OCI-LY7 (cell line): ENCODE measurements around the gene IPO13.

ENCODE experiments used
- EZH2phosphoT487 ChIP-seq: fragments of 200-600 bp; sonication (generic); IDR thresholded peaks from 2 replicates; pipeline ENCODE4 v1.6.1; 2018; ENCODE audit warnings: low read depth, borderline replicate concordance, mild to moderate bottlenecking, mixed run types, antibody characterized with exemption, low read length, moderate library complexity, mixed read lengths
- TF ChIP-seq, protein P1 (sequence below): fragments of 200-600 bp; sonication (generic); conservative IDR thresholded peaks from 2 replicates; pipeline ENCODE4 v1.5.1; 2014; ENCODE audit warnings: mild to moderate bottlenecking, antibody characterized with exemption, low read length, moderate library complexity, mixed read lengths

DNA sequence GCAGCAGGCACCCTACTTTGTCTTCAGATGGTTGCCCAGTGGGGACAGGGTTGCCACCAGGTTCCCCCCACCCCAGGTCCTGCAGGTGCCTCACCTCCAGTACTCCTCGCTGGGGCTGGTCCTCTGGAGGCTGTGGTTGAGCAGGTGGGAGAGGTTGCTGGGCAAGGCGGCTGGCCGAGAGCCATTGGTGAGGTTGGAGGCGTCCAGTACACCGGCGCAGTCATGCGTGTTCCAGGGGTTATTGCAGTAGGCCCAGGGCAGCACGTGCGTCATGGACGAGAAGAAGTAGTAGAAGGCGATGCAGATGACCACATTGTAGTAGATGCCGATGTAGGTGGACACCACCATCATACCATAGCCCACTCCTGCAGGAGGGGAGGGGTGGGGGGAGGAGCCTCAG lies 61.5 kb downstream of the IPO13 start:
- TF ChIP-seq, protein P1, sequence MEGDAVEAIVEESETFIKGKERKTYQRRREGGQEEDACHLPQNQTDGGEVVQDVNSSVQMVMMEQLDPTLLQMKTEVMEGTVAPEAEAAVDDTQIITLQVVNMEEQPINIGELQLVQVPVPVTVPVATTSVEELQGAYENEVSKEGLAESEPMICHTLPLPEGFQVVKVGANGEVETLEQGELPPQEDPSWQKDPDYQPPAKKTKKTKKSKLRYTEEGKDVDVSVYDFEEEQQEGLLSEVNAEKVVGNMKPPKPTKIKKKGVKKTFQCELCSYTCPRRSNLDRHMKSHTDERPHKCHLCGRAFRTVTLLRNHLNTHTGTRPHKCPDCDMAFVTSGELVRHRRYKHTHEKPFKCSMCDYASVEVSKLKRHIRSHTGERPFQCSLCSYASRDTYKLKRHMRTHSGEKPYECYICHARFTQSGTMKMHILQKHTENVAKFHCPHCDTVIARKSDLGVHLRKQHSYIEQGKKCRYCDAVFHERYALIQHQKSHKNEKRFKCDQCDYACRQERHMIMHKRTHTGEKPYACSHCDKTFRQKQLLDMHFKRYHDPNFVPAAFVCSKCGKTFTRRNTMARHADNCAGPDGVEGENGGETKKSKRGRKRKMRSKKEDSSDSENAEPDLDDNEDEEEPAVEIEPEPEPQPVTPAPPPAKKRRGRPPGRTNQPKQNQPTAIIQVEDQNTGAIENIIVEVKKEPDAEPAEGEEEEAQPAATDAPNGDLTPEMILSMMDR, result no peak
- TF ChIP-seq EZH2phosphoT487, result no peak
